ENCODE results near the gene MOSMO. TPM values are rescaled to one million over a fixed set of nuclear protein-coding genes. Genes with fewer than 3 reads are reported as not detected.

Gene MOSMO
- total and polyA plus RNA-seq, 2 donors (not counting 3 experiments of a cell fraction or from before 2014, with no cell fraction given) = 15.9 to 22.0 TPM

- ChIA-PET POLR2A (no interaction called here), CTCF (interaction anchor here (1.3 to 6.9 kb wide), 5 partner anchors 8 to 197 kb away, joined by 6 to 130 read pairs (median 20); partner anchors contain the start of gene PDZD9)
- no peak overlapping the region for H3K9ac ChIP-seq (replicated peaks; ENCODE audit: extremely low read depth, insufficient read depth, low read length)
- H3K9me1 ChIP-seq (replicated peaks; ENCODE audit: control insufficient read depth, extremely low read depth, insufficient read depth, low read length) = no peaks in the 10 kb centered on the region
- DNase-seq (ENCODE audit: low read depth, low spot score) (no peak), FAIRE-seq (no peak)
- no peaks in the 10 kb centered on the region for H3K79me2 ChIP-seq (ENCODE audit: control insufficient read depth, insufficient read depth, low read length)
- H3K4me2 ChIP-seq (ENCODE audit: insufficient read depth, low read length) = no peak overlapping the region
- H3K36me3 ChIP-seq (ENCODE audit: control insufficient read depth in 2 of 2, extremely low read depth in 1 of 2, insufficient read depth in 2 of 2, low read length in 2 of 2) = no peaks in the 10 kb centered on the region
- no peak overlapping the region for H2AFZ ChIP-seq (ENCODE audit: low read depth, low read length)
- no peaks in the 10 kb centered on the region for H4K20me1 ChIP-seq (replicated peaks; ENCODE audit: control insufficient read depth, extremely low read depth, insufficient read depth, low read length)
- H3K4me3 ChIP-seq (replicated peaks in 1 of 3; ENCODE audit: insufficient read depth in 1 of 3, low read depth in 1 of 3, low read length in 3 of 3) = no peak overlapping the region
- intact Hi-C loops (cut with micrococcal nuclease) = no loop called here
- dilution Hi-C loops (cut with MboI; ENCODE audit: extremely low pct_ligation_motif_present, low sequenced_read_pairs) = no loop called here
- no peaks in the 10 kb centered on the region for H3K27me3 ChIP-seq (ENCODE audit: control insufficient read depth in 2 of 2, insufficient read depth in 2 of 2, low read length in 2 of 2)
- TF ChIP-seq MYC (IDR thresholded peaks at IDR 0.05; ENCODE audit: low read depth, low read length) = no peak
- TF ChIP-seq POLR2AphosphoS5 (IDR thresholded peaks at IDR 0.05; ENCODE audit: insufficient read depth, low read depth, low read length) = no peak
- no peak for TF ChIP-seq GATA2 (IDR thresholded peaks at IDR 0.05; ENCODE audit: insufficient read depth, insufficient read length, low read depth, low read length)
- no peak for TF ChIP-seq MAX (IDR thresholded peaks at IDR 0.05; ENCODE audit: insufficient read depth, insufficient read length)
- TF ChIP-seq, protein P1, sequence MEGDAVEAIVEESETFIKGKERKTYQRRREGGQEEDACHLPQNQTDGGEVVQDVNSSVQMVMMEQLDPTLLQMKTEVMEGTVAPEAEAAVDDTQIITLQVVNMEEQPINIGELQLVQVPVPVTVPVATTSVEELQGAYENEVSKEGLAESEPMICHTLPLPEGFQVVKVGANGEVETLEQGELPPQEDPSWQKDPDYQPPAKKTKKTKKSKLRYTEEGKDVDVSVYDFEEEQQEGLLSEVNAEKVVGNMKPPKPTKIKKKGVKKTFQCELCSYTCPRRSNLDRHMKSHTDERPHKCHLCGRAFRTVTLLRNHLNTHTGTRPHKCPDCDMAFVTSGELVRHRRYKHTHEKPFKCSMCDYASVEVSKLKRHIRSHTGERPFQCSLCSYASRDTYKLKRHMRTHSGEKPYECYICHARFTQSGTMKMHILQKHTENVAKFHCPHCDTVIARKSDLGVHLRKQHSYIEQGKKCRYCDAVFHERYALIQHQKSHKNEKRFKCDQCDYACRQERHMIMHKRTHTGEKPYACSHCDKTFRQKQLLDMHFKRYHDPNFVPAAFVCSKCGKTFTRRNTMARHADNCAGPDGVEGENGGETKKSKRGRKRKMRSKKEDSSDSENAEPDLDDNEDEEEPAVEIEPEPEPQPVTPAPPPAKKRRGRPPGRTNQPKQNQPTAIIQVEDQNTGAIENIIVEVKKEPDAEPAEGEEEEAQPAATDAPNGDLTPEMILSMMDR (IDR thresholded peaks at IDR 0.05; ENCODE audit: extremely low read depth in 1 of 2, insufficient read depth in 1 of 2, low read depth in 1 of 2, low read length in 2 of 2) = no peak
- no peak for TF ChIP-seq JUN (IDR thresholded peaks at IDR 0.05; ENCODE audit: borderline replicate concordance, insufficient read depth, insufficient read length, low read depth)
- BruUV-seq (replicated peaks) = no TSS peak
- H3K4me1 ChIP-seq (ENCODE audit: control insufficient read depth, extremely low read depth, insufficient read depth, low read length) = no peaks in the 10 kb centered on the region
- no peaks in the 10 kb centered on the region for H3K9me3 ChIP-seq (replicated peaks; ENCODE audit: control insufficient read depth, insufficient read depth, low read length)
- no peak overlapping the region for H3K27ac ChIP-seq (ENCODE audit: insufficient read depth, low read depth, low read length)
Measured at GRCh38 chr16:21991621-21992020, 16.3 kb upstream of the MOSMO start.

Measured in endothelial cell of umbilical vein (primary cell).